C4-2B (cell line): ENCODE data around the gene NFIB.

Experiments used
- CTCF ChIP-seq: fragments of 450-650 bp; conservative IDR thresholded peaks from 2 replicates; pipeline ENCODE4 v1.5.1; 2017; ENCODE audit warnings: mild to moderate bottlenecking
- ZFX ChIP-seq: fragments of 450-650 bp; IDR thresholded peaks from 2 replicates; pipeline ENCODE4 v1.6.1; 2017

GRCh38 chr9:14198047-14198840 lies 115.7 kb downstream of the NFIB start:
- TF ChIP-seq CTCF (no peak), ZFX (no peak)
